SK-N-SH (cell line): ENCODE measurements around the gene ADNP2. TPM values are rescaled to one million over a fixed set of nuclear protein-coding genes. Genes with fewer than 3 reads are reported as not detected.

Experiments
- CTCF ChIA-PET: fragments of 300-600, 350-600 bp; formaldehyde crosslinking; extraction: SDS; loops from one replicate; lab custom pipeline; 2021; lab: Yijun Ruan, JAX
- POLR2A ChIA-PET: fragments of 350-600 bp; sonication (Branson Sonifier 250); formaldehyde crosslinking; extraction: SDS; loops from one replicate; lab custom pipeline; 2020; ENCODE audit warnings: antibody characterized with exemption, inconsistent platforms; lab: Yijun Ruan, JAX
- DNase-seq: peaks from one replicate; pipeline ENCODE4 v3.0.0; 2012
- H2AFZ ChIP-seq: fragments of 200-600 bp; sonication (generic); 2 replicates; pipeline ENCODE4 v1.8.1; 2016; ENCODE audit warnings: antibody characterized with exemption, mild to moderate bottlenecking, low read depth
- H3F3A ChIP-seq: fragments of 200-600 bp; sonication (generic); replicated peaks from 2 replicates; pipeline ENCODE3; 2016; ENCODE audit warnings: antibody characterized with exemption, mild to moderate bottlenecking; ENCODE audit not compliant: insufficient read depth
- H3K27ac ChIP-seq, 2 experiments: fragments of 200-500 bp in 1 of 2; fragments of 200-600 bp in 1 of 2; sonication (Bioruptor generic) in 1 of 2; sonication (generic), shearing (Covaris generic) in 1 of 2; 2 replicates each; pipeline versions ENCODE4 v1.5.1 to v1.6.1; 2014 to 2016; ENCODE audit warnings: low read depth in 2 of 2, inconsistent platforms in 1 of 2, low read length in 1 of 2, mild to moderate bottlenecking in 1 of 2, mixed read lengths in 1 of 2
- H3K27me3 ChIP-seq: fragments of 200-600 bp; sonication (generic), shearing (Covaris generic); 2 replicates; pipeline ENCODE4 v1.6.1; 2016; ENCODE audit warnings: mixed run types; ENCODE audit not compliant: insufficient read depth
- H3K36me3 ChIP-seq, 2 experiments: fragments of 200-500 bp in 1 of 2; fragments of 200-600 bp in 1 of 2; sonication (Bioruptor generic) in 1 of 2; sonication (generic) in 1 of 2; replicated peaks in 1 of 2; 2 replicates each; pipeline versions ENCODE3 to v1.5.1; 2014 to 2016; ENCODE audit warnings: low read length in 1 of 2, mild to moderate bottlenecking in 1 of 2; ENCODE audit not compliant: insufficient read depth in 2 of 2, control insufficient read depth in 1 of 2
- H3K4me1 ChIP-seq, 2 experiments: fragments of 200-500 bp in 1 of 2; fragments of 200-600 bp in 1 of 2; sonication (Bioruptor generic) in 1 of 2; sonication (generic), shearing (Covaris generic) in 1 of 2; 2 replicates each; pipeline versions ENCODE4 v1.5.1 to v1.6.1; 2014 to 2016; ENCODE audit warnings: low read depth in 1 of 2, low read length in 1 of 2, mixed run types in 1 of 2; ENCODE audit not compliant: insufficient read depth in 2 of 2, control insufficient read depth in 1 of 2
- H3K4me2 ChIP-seq: fragments of 200-600 bp; sonication (generic), shearing (Covaris generic); 2 replicates; pipeline ENCODE4 v1.6.1; 2017; ENCODE audit warnings: mixed run types
- H3K4me3 ChIP-seq, 2 experiments: fragments of 200-500 bp in 1 of 2; fragments of 200-600 bp in 1 of 2; sonication (Bioruptor generic) in 1 of 2; sonication (generic), shearing (Covaris generic) in 1 of 2; 2 replicates each; pipeline versions ENCODE4 v1.5.1 to v1.8.1; 2014 to 2016; ENCODE audit warnings: low read depth in 2 of 2, inconsistent platforms in 1 of 2, low read length in 1 of 2, mild to moderate bottlenecking in 1 of 2, mixed read lengths in 1 of 2, moderate library complexity in 1 of 2
- H3K79me2 ChIP-seq: fragments of 200-600 bp; sonication (generic); 2 replicates; pipeline ENCODE4 v1.8.1; 2017; ENCODE audit warnings: mild to moderate bottlenecking; ENCODE audit not compliant: insufficient read depth
- H3K9ac ChIP-seq: fragments of 200-600 bp; sonication (generic); 2 replicates; pipeline ENCODE4 v1.6.1; 2017; ENCODE audit warnings: mixed run types
- H3K9me2 ChIP-seq: fragments of 200-600 bp; sonication (generic); 2 replicates; pipeline ENCODE4 v1.6.1; 2017; ENCODE audit warnings: mixed run types
- H3K9me3 ChIP-seq: fragments of 200-600 bp; sonication (generic); 2 replicates; pipeline ENCODE4 v1.6.1; 2017; ENCODE audit warnings: mixed run types, mild to moderate bottlenecking, moderate library complexity
- H4K20me1 ChIP-seq: fragments of 200-600 bp; sonication (generic); 2 replicates; pipeline ENCODE4 v1.6.1; 2017; ENCODE audit warnings: mild to moderate bottlenecking, mixed run types; ENCODE audit not compliant: insufficient read depth
- CTCF ChIP-seq: fragments of 200-600 bp; sonication (generic); IDR thresholded peaks from 2 replicates; pipeline ENCODE4 v1.6.1; 2017; ENCODE audit warnings: antibody characterized with exemption, mild to moderate bottlenecking, moderate library complexity
- ELF1 ChIP-seq: IDR thresholded peaks from 2 replicates; pipeline ENCODE4 v1.4.0; 2012
- FOSL2 ChIP-seq: IDR thresholded peaks from 2 replicates; pipeline ENCODE4 v1.4.0; 2012; ENCODE audit warnings: low read depth, mild to moderate bottlenecking, moderate library complexity, borderline replicate concordance
- FOXJ3 ChIP-seq: sonication (generic); formaldehyde crosslinking; IDR thresholded peaks from 2 replicates; pipeline ENCODE4 v1.5.1; 2020; ENCODE audit warnings: mild to moderate bottlenecking, missing genetic modification reagents
- GATA2 ChIP-seq: sonication (generic); formaldehyde crosslinking; IDR thresholded peaks from 2 replicates; pipeline ENCODE4 v1.5.0; 2020; ENCODE audit warnings: mild to moderate bottlenecking, missing genetic modification reagents
- JUND ChIP-seq: IDR thresholded peaks from 2 replicates; pipeline ENCODE4 v1.4.0; 2012
- MEF2A ChIP-seq: IDR thresholded peaks from 2 replicates; pipeline ENCODE4 v1.4.0; 2012; ENCODE audit warnings: low read depth, borderline replicate concordance
- NFIC ChIP-seq: IDR thresholded peaks from 2 replicates; pipeline ENCODE4 v1.4.0; 2012; ENCODE audit warnings: borderline replicate concordance
- PBX3 ChIP-seq: IDR thresholded peaks from 2 replicates; pipeline ENCODE4; 2012
- POLR2AphosphoS5 ChIP-seq: IDR thresholded peaks from 2 replicates; pipeline ENCODE4 v1.6.1; 2012; ENCODE audit warnings: low read depth, low read length
- REST ChIP-seq: IDR thresholded peaks from 2 replicates; pipeline ENCODE4 v1.6.1; 2012; ENCODE audit warnings: mild to moderate bottlenecking, low read depth, low read length, moderate library complexity
- RXRA ChIP-seq: IDR thresholded peaks from 2 replicates; pipeline ENCODE4 v1.4.0; 2012; ENCODE audit warnings: low read depth, mild to moderate bottlenecking, borderline replicate concordance
- TEAD4 ChIP-seq: IDR thresholded peaks from 2 replicates; pipeline ENCODE4 v1.4.0; 2012; ENCODE audit warnings: mild to moderate bottlenecking, borderline replicate concordance; ENCODE audit not compliant: insufficient read depth
- USF1 ChIP-seq: IDR thresholded peaks from 2 replicates; pipeline ENCODE4 v1.4.0; 2012; ENCODE audit warnings: low read depth, borderline replicate concordance
- WGBS: methylation state at CpG from one replicate; pipeline ENCODE4 v1.1.6; 2017; ENCODE audit warnings: low lambda C conversion rate; 5-methylcytosine and 5-hydroxymethylcytosine counted together
- polyA plus RNA-seq, 3 experiments: library from polyadenylated mRNA; depleted of rRNA; stranded (reverse); fragments of >200 nt; gene quantifications; 2 replicates each; pipeline ENCODE4 v1.2.3, GENCODE V29; 2012

ADNP2 gene
- polyA plus RNA-seq, 1 of the 3 experiments (the other 2 are of a cell fraction) = 4.3 TPM

GRCh38 chr18:80096032-80096565 lies 13.0 kb upstream of the ADNP2 start:
- Histone ChIP-seq H3F3A (no peaks in the 10 kb centered on the region), H2AFZ (no peak overlapping the region), H3K9me3 (no peaks in the 10 kb centered on the region), H3K27me3 (no peaks in the 10 kb centered on the region), H3K4me3 (no peak overlapping the region), H3K36me3 (no peaks in the 10 kb centered on the region), H3K79me2 (no peaks in the 10 kb centered on the region), H3K4me1 (no peaks in the 10 kb centered on the region), H3K27ac (no peak overlapping the region), H3K9ac (no peak overlapping the region), H3K4me2 (no peak overlapping the region), H4K20me1 (no peaks in the 10 kb centered on the region), H3K9me2 (no peaks in the 10 kb centered on the region)
- ChIA-PET CTCF (no interaction called here), POLR2A (no interaction called here)
- DNase-seq = no peak
- 59% methylated on average over 10 of the region's 10 CpGs for WGBS
- TF ChIP-seq GATA2 (no peak), NFIC (no peak), POLR2AphosphoS5 (no peak), USF1 (no peak), MEF2A (no peak), FOSL2 (no peak), ELF1 (no peak), TEAD4 (no peak), REST (no peak), RXRA (no peak), JUND (no peak), CTCF (no peak), PBX3 (no peak), FOXJ3 (no peak)
